ENCODE data around the gene POLN.

Gene POLN

GRCh38 chr4:2116687-2117400, 125.1 kb downstream of the POLN start:
- no peak for DNase-seq (ENCODE audit: low read depth in 3 of 3)

GRCh38 chr4:2105559-2105958, 136.4 kb downstream of the POLN start:
- DNase-seq (ENCODE audit: low read depth in 3 of 3) = no peak

GRCh38 chr4:2104556-2105345, 137.2 kb downstream of the POLN start:
- DNase-seq (ENCODE audit: low read depth in 3 of 3) = no peak

- DNase-seq (ENCODE audit: low read depth in 3 of 3) = no peak
Measured at GRCh38 chr4:2103843-2104547, 137.9 kb downstream of the POLN start.

GRCh38 chr4:2103127-2103842, 138.6 kb downstream of the POLN start:
- no peak for DNase-seq (ENCODE audit: low read depth in 3 of 3)

GRCh38 chr4:2102045-2102883, 139.7 kb downstream of the POLN start:
- DNase-seq (ENCODE audit: low read depth in 3 of 3) = no peak

- no peak for DNase-seq (ENCODE audit: low read depth in 3 of 3)
Measured at GRCh38 chr4:2101346-2102044, 140.4 kb downstream of the POLN start.

- no peak for DNase-seq (ENCODE audit: low read depth in 3 of 3)
Measured at GRCh38 chr4:2096073-2096609, 145.8 kb downstream of the POLN start.

- DNase-seq (ENCODE audit: low read depth in 3 of 3) = no peak
Measured at GRCh38 chr4:2095236-2096072, 146.5 kb downstream of the POLN start.

- DNase-seq (ENCODE audit: low read depth in 3 of 3) = no peak
Measured at GRCh38 chr4:2094545-2094944, 147.4 kb downstream of the POLN start.

- no peak for DNase-seq (ENCODE audit: low read depth in 3 of 3)
Measured at GRCh38 chr4:2093265-2093664, 148.7 kb downstream of the POLN start.

GRCh38 chr4:2092669-2093053, 149.3 kb downstream of the POLN start:
- DNase-seq (ENCODE audit: low read depth in 3 of 3) = no peak

GRCh38 chr4:2091990-2092668, 149.8 kb downstream of the POLN start:
- no peak for DNase-seq (ENCODE audit: low read depth in 3 of 3)

GRCh38 chr4:2090642-2091041, 151.3 kb downstream of the POLN start:
- DNase-seq (ENCODE audit: low read depth in 3 of 3) = no peak

GRCh38 chr4:2089222-2089621, 152.7 kb downstream of the POLN start:
- DNase-seq (ENCODE audit: low read depth in 3 of 3) = no peak

- no peak for DNase-seq (ENCODE audit: low read depth in 3 of 3)
Measured at GRCh38 chr4:2087170-2087569, 154.8 kb downstream of the POLN start.

GRCh38 chr4:2085496-2085901, 156.4 kb downstream of the POLN start:
- DNase-seq (ENCODE audit: low read depth in 3 of 3) = no peak

- no peak for DNase-seq (ENCODE audit: low read depth in 3 of 3)
Measured at GRCh38 chr4:2084316-2084715, 157.6 kb downstream of the POLN start.

- no peak for DNase-seq (ENCODE audit: low read depth in 3 of 3)
Measured at GRCh38 chr4:2083826-2084160, 158.1 kb downstream of the POLN start.
